A549 (cell line): ENCODE data around the gene NRXN3. TPM values are rescaled to one million over a fixed set of nuclear protein-coding genes. Genes with fewer than 3 reads are reported as not detected.

Experiments
- ATAC-seq, 2 experiments: fragments of 200-7000 bp in 1 of 2; fragments of >200 bp in 1 of 2; cut with Nextera tagmentation in 1 of 2; cut with Tn5 transposase in 1 of 2; 3 replicates each; pipeline versions ENCODE4 v1.8.0 to v1.9.1; 2018 to 2020; ENCODE audit warnings: mild to moderate bottlenecking in 1 of 2, moderate library complexity in 1 of 2
- CTCF ChIA-PET: fragments of 300-600 bp; sonication (Branson Sonifier 250); formaldehyde crosslinking; extraction: SDS; loops from one replicate; lab custom pipeline; 2021; ENCODE audit warnings: antibody characterized with exemption, inconsistent platforms; lab: Yijun Ruan, JAX
- POLR2A ChIA-PET: fragments of 350-600 bp; formaldehyde crosslinking; extraction: SDS; loops from one replicate; lab custom pipeline; 2021; ENCODE audit warnings: antibody characterized with exemption, inconsistent platforms; lab: Yijun Ruan, JAX
- DNase-seq, 2 experiments: peaks; one replicate each; pipeline versions ENCODE4 v3.0.0 to v3.0.0-alpha.2; 2011 to 2016; ENCODE audit warnings: low read depth in 1 of 2, low spot score in 1 of 2
- FAIRE-seq: peaks from 2 replicates; lab custom pipeline; 2011; peaks lifted over from hg19 to GRCh38; lab: Jason Lieb, UNC
- H3K27ac ChIP-seq, 2 experiments: fragments of >200 bp; sonication (Bioruptor Twin); formaldehyde crosslinking; 3 replicates each; pipeline ENCODE4 v1.5.1; 2016 to 2017
- H3K4me1 ChIP-seq: fragments of >200 bp; sonication (Bioruptor Twin); formaldehyde crosslinking; 3 replicates; pipeline ENCODE4 v1.6.1; 2016
- H3K4me2 ChIP-seq: fragments of >200 bp; sonication (Bioruptor Twin); formaldehyde crosslinking; 3 replicates; pipeline ENCODE4 v1.6.1; 2016
- H3K4me3 ChIP-seq: fragments of >200 bp; sonication (Bioruptor Twin); formaldehyde crosslinking; 3 replicates; pipeline ENCODE4 v1.5.1; 2016
- H3K9me3 ChIP-seq: fragments of >200 bp; sonication (Bioruptor Twin); formaldehyde crosslinking; 3 replicates; pipeline ENCODE4 v1.6.1; 2016
- BHLHE40 ChIP-seq: IDR thresholded peaks from 2 replicates; pipeline ENCODE4 v1.6.1; 2012; ENCODE audit warnings: low read depth, low read length, inconsistent platforms
- ESRRA ChIP-seq: fragments of 150-350 bp; IDR thresholded peaks from 2 replicates; pipeline ENCODE4 v1.6.1; 2014; ENCODE audit warnings: mild to moderate bottlenecking, low read length, borderline replicate concordance
- FOSL2 ChIP-seq, 2 experiments: fragments of 450-650 bp in 1 of 2; fragments of >200 bp in 1 of 2; sonication (Bioruptor Twin) in 1 of 2; formaldehyde crosslinking; IDR thresholded peaks; 2 replicates each; pipeline versions ENCODE4 v1.5.0 to v1.6.1; 2016 to 2020; ENCODE audit warnings: mild to moderate bottlenecking in 1 of 2, moderate library complexity in 1 of 2
- HEYL ChIP-seq: fragments of 250-450 bp; sonication (Bioruptor Pico); IDR thresholded peaks from 2 replicates; pipeline ENCODE4 v1.8.0; 2021; ENCODE audit warnings: mild to moderate bottlenecking, moderate library complexity
- HOXA7 ChIP-seq: fragments of 250-450 bp; sonication (Bioruptor Pico); IDR thresholded peaks from 2 replicates; pipeline ENCODE4 v1.5.0; 2020; ENCODE audit warnings: mild to moderate bottlenecking, moderate library complexity
- KDM5A ChIP-seq: fragments of 200-600 bp; sonication (generic); IDR thresholded peaks from 2 replicates; pipeline ENCODE4 v1.6.1; 2016; ENCODE audit warnings: antibody characterized with exemption, mild to moderate bottlenecking
- POLR2A ChIP-seq: IDR thresholded peaks from 2 replicates; pipeline ENCODE4 v1.6.1; 2012; ENCODE audit warnings: mild to moderate bottlenecking, low read length
- RARB ChIP-seq: fragments of 250-450 bp; sonication (Bioruptor Pico); IDR thresholded peaks from 2 replicates; pipeline ENCODE4 v1.8.0; 2021; ENCODE audit warnings: mild to moderate bottlenecking, moderate library complexity
- REST ChIP-seq: fragments of 200-600 bp; sonication (generic); IDR thresholded peaks from 2 replicates; pipeline ENCODE4 v1.6.1; 2016; ENCODE audit warnings: antibody characterized with exemption, mild to moderate bottlenecking, moderate library complexity
- TFCP2L1 ChIP-seq: fragments of 250-450 bp; sonication (Bioruptor Pico); IDR thresholded peaks from 2 replicates; pipeline ENCODE4 v1.5.0; 2021; ENCODE audit warnings: mild to moderate bottlenecking
- TP53 ChIP-seq: fragments of 250-450 bp; sonication (Bioruptor Pico); IDR thresholded peaks from 2 replicates; pipeline ENCODE4 v1.5.0; 2021; ENCODE audit warnings: mild to moderate bottlenecking, moderate library complexity
- USF2 ChIP-seq: fragments of 450-650 bp; IDR thresholded peaks from 2 replicates; pipeline ENCODE4 v1.6.1; 2014; ENCODE audit warnings: antibody characterized with exemption
- ZC3H11A ChIP-seq: fragments of 450-650 bp; IDR thresholded peaks from 2 replicates; pipeline ENCODE4 v1.6.1; 2014; ENCODE audit warnings: antibody characterized with exemption, mild to moderate bottlenecking
- ZFP36 ChIP-seq: fragments of 450-650 bp; IDR thresholded peaks from 2 replicates; pipeline ENCODE4 v1.6.1; 2014; ENCODE audit warnings: borderline replicate concordance; ENCODE audit not compliant: partially characterized antibody
- WGBS: methylation state at CpG from one replicate; pipeline ENCODE4 v1.1.6; 2017; ENCODE audit errors: missing lambda C conversion rate; 5-methylcytosine and 5-hydroxymethylcytosine counted together
- polyA plus RNA-seq, 4 experiments: library from polyadenylated mRNA; depleted of rRNA in 3 of 4; stranded (reverse); fragments of >200 nt; fragmentation: RNase III in 1 of 4; extraction: RNeasy Plus Mini Kit Qiagen cat#74134 plus additional on column Dnase treatment in 1 of 4; gene quantifications; 2 replicates in 3 of 4; 3 replicates in 1 of 4; pipeline ENCODE4 v1.2.3, GENCODE V29; 2011 to 2017

The NRXN3 gene
- polyA plus RNA-seq, 2 of the 4 experiments (the other 2 are of a cell fraction), result 0.62 to 2.3 TPM

GRCh38 chr14:79037106-79037505, 866.9 kb downstream of the NRXN3 start:
- ChIA-PET CTCF (no interaction called here), POLR2A (interaction anchor here (0.6 kb wide), 1 partner anchor 1661 kb away, joined by 6 read pairs; no protein-coding TSS in a partner anchor)
- H3K27ac ChIP-seq, result no peak overlapping the region
- H3K9me3 ChIP-seq, result no peaks in the 10 kb centered on the region; the same call in 2 of the 3 replicates
- no peak for TF ChIP-seq REST
- no peak for TF ChIP-seq HEYL (CRISPR knock-in tag)
- no peak for TF ChIP-seq FOSL2 (IDR thresholded peaks at IDR 0.05)
- no peak for TF ChIP-seq FOSL2 (CRISPR knock-in tag; IDR thresholded peaks at IDR 0.05)
- no peak for TF ChIP-seq ESRRA
- no peak for TF ChIP-seq HOXA7
- no peak for TF ChIP-seq TP53 (CRISPR knock-in tag)
- TF ChIP-seq BHLHE40, result no peak
- H3K4me1 ChIP-seq, result no peaks in the 10 kb centered on the region
- DNase-seq, result no peak
- 77% methylated on average over 3 of the region's 3 CpGs for WGBS
- no peak for ATAC-seq
- H3K4me2 ChIP-seq, result no peak overlapping the region
- H3K4me3 ChIP-seq, result no peak overlapping the region
- no peak for FAIRE-seq

GRCh38 chr14:79037593-79037992, 867.4 kb downstream of the NRXN3 start:
- ATAC-seq (no peak), FAIRE-seq (no peak), DNase-seq (no peak)
- TF ChIP-seq RARB, result no peak
- WGBS, result 31% methylated on average over 7 of the region's 7 CpGs
- POLR2A ChIA-PET, result no interaction called here
- CTCF ChIA-PET, result no interaction called here
- Histone ChIP-seq H3K4me3 (no peak overlapping the region), H3K4me2 (no peak overlapping the region), H3K4me1 (no peaks in the 10 kb centered on the region), H3K27ac (no peak overlapping the region), H3K9me3 (no peaks in the 10 kb centered on the region; the same call in 2 of the 3 replicates)

- CTCF ChIA-PET, result interaction anchor here (0.6 kb wide), 1 partner anchor 468 kb away, joined by 3 read pairs; no protein-coding TSS in a partner anchor
- TF ChIP-seq ZFP36 (peak; percentile 88), USF2 (no peak)
- TF ChIP-seq, all 56 proteins: peak for 1
- Histone ChIP-seq H3K27ac (no peak overlapping the region), H3K4me2 (no peak overlapping the region), H3K4me3 (no peak overlapping the region), H3K9me3 (no peaks in the 10 kb centered on the region; the same call in 2 of the 3 replicates), H3K4me1 (peaks cover 3% of the 10 kb centered on the region; the same call in 1 of the 3 replicates)
- 94% methylated on average over 1 of the region's 1 CpG for WGBS
- POLR2A ChIA-PET, result no interaction called here
- ATAC-seq (no peak), FAIRE-seq (no peak), DNase-seq (no peak)
Measured at GRCh38 chr14:79040790-79041189, 870.6 kb downstream of the NRXN3 start.

GRCh38 chr14:79043194-79043889, 873.2 kb downstream of the NRXN3 start:
- no peak for ATAC-seq
- H3K4me3 ChIP-seq, result no peak overlapping the region
- H3K4me2 ChIP-seq, result no peak overlapping the region
- H3K9me3 ChIP-seq, result no peaks in the 10 kb centered on the region; the same call in 2 of the 3 replicates
- 52% methylated on average over 7 of the region's 7 CpGs for WGBS
- CTCF ChIA-PET, result interaction anchor here (0.6 kb wide), 1 partner anchor 447 kb away, joined by 3 read pairs; no protein-coding TSS in a partner anchor
- FAIRE-seq, result no peak
- POLR2A ChIA-PET, result no interaction called here
- DNase-seq, result no peak
- H3K4me1 ChIP-seq, result peaks cover 3% of the 10 kb centered on the region; the same call in 1 of the 3 replicates
- no peak for TF ChIP-seq RARB
- no peak for TF ChIP-seq ZC3H11A
- TF ChIP-seq HOXA7, result no peak
- TF ChIP-seq ZFP36, result no peak
- no peak for TF ChIP-seq KDM5A
- no peak for TF ChIP-seq TFCP2L1 (CRISPR knock-in tag)
- no peak for TF ChIP-seq POLR2A
- TF ChIP-seq, all 56 proteins: peak for 0
- no peak overlapping the region for H3K27ac ChIP-seq
